Hepatocyte (in vitro differentiated cells): ENCODE measurements around the gene C2. TPM values are rescaled to one million over a fixed set of nuclear protein-coding genes. Genes with fewer than 3 reads are reported as not detected.

Experiments used
- DNase-seq: peaks from one replicate; pipeline ENCODE4 v3.0.0-alpha.2; 2016; ENCODE audit warnings: low spot score
- H2AFZ ChIP-seq: fragments of 200-600 bp; sonication (generic); 2 replicates; pipeline ENCODE4 v1.6.0; 2016; ENCODE audit warnings: antibody characterized with exemption, mild to moderate bottlenecking
- H3K27ac ChIP-seq: fragments of 200-600 bp; sonication (generic); 2 replicates; pipeline ENCODE4 v1.5.1; 2016; ENCODE audit warnings: mild to moderate bottlenecking
- H3K27me3 ChIP-seq: fragments of 200-600 bp; sonication (generic); 2 replicates; pipeline ENCODE4 v1.6.1; 2016
- H3K36me3 ChIP-seq: fragments of 200-600 bp; sonication (generic); replicated peaks from 2 replicates; pipeline ENCODE4 v1.5.1; 2016; ENCODE audit warnings: low read depth; ENCODE audit not compliant: insufficient read depth
- H3K4me1 ChIP-seq: fragments of 200-600 bp; sonication (generic); 2 replicates; pipeline ENCODE4 v1.5.1; 2016; ENCODE audit warnings: mild to moderate bottlenecking, moderate library complexity; ENCODE audit not compliant: insufficient read depth
- H3K4me2 ChIP-seq: fragments of 200-600 bp; sonication (generic); 2 replicates; pipeline ENCODE4 v1.6.0; 2016
- H3K4me3 ChIP-seq: fragments of 200-600 bp; sonication (generic); 2 replicates; pipeline ENCODE4 v1.5.1; 2016; ENCODE audit warnings: mild to moderate bottlenecking
- H3K79me2 ChIP-seq: fragments of 200-600 bp; sonication (generic); 2 replicates; pipeline ENCODE4 v1.6.0; 2017; ENCODE audit warnings: mild to moderate bottlenecking
- H3K9me2 ChIP-seq: fragments of 200-600 bp; sonication (generic); replicated peaks from 2 replicates; pipeline ENCODE4 v1.6.0; 2017; ENCODE audit warnings: mild to moderate bottlenecking; ENCODE audit not compliant: insufficient read depth
- H3K9me3 ChIP-seq: fragments of 200-600 bp; sonication (generic); 2 replicates; pipeline ENCODE4 v1.5.1; 2016; ENCODE audit warnings: low read depth, mild to moderate bottlenecking
- H4K20me1 ChIP-seq: fragments of 200-600 bp; sonication (generic); 2 replicates; pipeline ENCODE4 v1.6.0; 2016; ENCODE audit warnings: mild to moderate bottlenecking; ENCODE audit not compliant: insufficient read depth, poor library complexity, severe bottlenecking
- CTCF ChIP-seq: fragments of 200-600 bp; sonication (generic); IDR thresholded peaks from 2 replicates; pipeline ENCODE4 v1.5.1; 2016; ENCODE audit warnings: antibody characterized with exemption, mild to moderate bottlenecking; ENCODE audit not compliant: poor library complexity
- EZH2 ChIP-seq: fragments of 200-600 bp; sonication (generic); IDR thresholded peaks from 2 replicates; pipeline ENCODE4 v1.6.1; 2016; ENCODE audit warnings: antibody characterized with exemption, mild to moderate bottlenecking, borderline replicate concordance
- EZH2phosphoT487 ChIP-seq: fragments of 200-600 bp; sonication (generic); IDR thresholded peaks from one replicate; pipeline ENCODE4 v1.6.1; 2018; ENCODE audit warnings: antibody characterized with exemption, mild to moderate bottlenecking, low read depth, moderate library complexity; ENCODE audit not compliant: unreplicated experiment, severe bottlenecking
- WGBS: methylation state at CpG from one replicate; pipeline ENCODE4 v1.1.6; 2016; ENCODE audit warnings: low lambda C conversion rate; ENCODE audit errors: missing lambda C conversion rate; 5-methylcytosine and 5-hydroxymethylcytosine counted together
- polyA plus RNA-seq: library from polyadenylated mRNA; unstranded; fragments of >200 nt; fragmentation: Nextera tagmentation; extraction: Ambion mirVana; gene quantifications from 2 replicates; pipeline ENCODE4 v1.2.1, GENCODE V29; 2016
- total RNA-seq: library from RNA; depleted of rRNA; stranded (reverse); fragments of >200 nt; gene quantifications from 2 replicates; pipeline ENCODE4 v1.2.3, GENCODE V29; 2014

The C2 gene
- total and polyA plus RNA-seq, 2 experiments from 2014 or later: 46.4 to 48.3 TPM

- Histone ChIP-seq H3K27me3 (no peaks in the 10 kb centered on the region), H3K9me2 (no peaks in the 10 kb centered on the region), H3K4me3 (no peak overlapping the region), H3K36me3 (no peaks in the 10 kb centered on the region), H2AFZ (no peak overlapping the region), H3K4me1 (peaks cover 4% of the 10 kb centered on the region), H3K79me2 (no peaks in the 10 kb centered on the region), H3K9me3 (no peaks in the 10 kb centered on the region), H3K4me2 (no peak overlapping the region), H4K20me1 (no peaks in the 10 kb centered on the region), H3K27ac (no peak overlapping the region)
- TF ChIP-seq EZH2 (no peak), CTCF (no peak), EZH2phosphoT487 (no peak)
- DNase-seq: no peak
- WGBS: 85% methylated on average over 6 of the region's 6 CpGs
Observed at GRCh38 chr6:31915756-31916155, 11.8 kb upstream of the C2 start.

- Histone ChIP-seq H3K9me3 (no peaks in the 10 kb centered on the region), H3K4me2 (no peak overlapping the region), H3K79me2 (no peaks in the 10 kb centered on the region), H3K4me1 (peaks cover 4% of the 10 kb centered on the region), H3K27ac (no peak overlapping the region), H3K9me2 (no peaks in the 10 kb centered on the region), H3K27me3 (no peaks in the 10 kb centered on the region), H2AFZ (no peak overlapping the region), H3K36me3 (no peaks in the 10 kb centered on the region), H4K20me1 (no peaks in the 10 kb centered on the region), H3K4me3 (no peak overlapping the region)
- no peak for DNase-seq
- TF ChIP-seq EZH2phosphoT487 (no peak), EZH2 (no peak), CTCF (no peak)
- 86% methylated on average over 8 of the region's 8 CpGs for WGBS
Observed at GRCh38 chr6:31918069-31918720, 9.3 kb upstream of the C2 start.

- Histone ChIP-seq H3K9me2 (no peaks in the 10 kb centered on the region), H4K20me1 (no peaks in the 10 kb centered on the region), H3K79me2 (no peaks in the 10 kb centered on the region), H3K9me3 (no peaks in the 10 kb centered on the region), H3K27ac (no peak overlapping the region), H3K4me1 (peaks cover 4% of the 10 kb centered on the region), H3K4me3 (no peak overlapping the region), H3K36me3 (no peaks in the 10 kb centered on the region), H3K27me3 (no peaks in the 10 kb centered on the region), H3K4me2 (no peak overlapping the region), H2AFZ (no peak overlapping the region)
- 73% methylated on average over 6 of the region's 6 CpGs for WGBS
- no peak for DNase-seq
- TF ChIP-seq CTCF: no peak
- no peak for TF ChIP-seq EZH2
- TF ChIP-seq EZH2phosphoT487: no peak
Observed at GRCh38 chr6:31919624-31920303, 7.8 kb upstream of the C2 start.
